HG03354 (cell line): ENCODE data around the gene NAT9.

Source experiments
- ATAC-seq: cut with Tn5 transposase; IDR thresholded peaks from one replicate; pipeline ENCODE4 v1.9.1; 2021; ENCODE audit warnings: mild to moderate bottlenecking; ENCODE audit not compliant: unreplicated experiment, poor library complexity, severe bottlenecking

NAT9 gene

GRCh38 chr17:74776044-74776962 lies at the start of gene NAT9:
NAT9 (minus strand) TSS chr17:74776345; CDS start chr17:74775698, 647 bp downstream.
- peak; percentile 74 for ATAC-seq

- ATAC-seq: no peak
Measured at GRCh38 chr17:74824961-74825627, 48.9 kb upstream of the NAT9 start.

DNA sequence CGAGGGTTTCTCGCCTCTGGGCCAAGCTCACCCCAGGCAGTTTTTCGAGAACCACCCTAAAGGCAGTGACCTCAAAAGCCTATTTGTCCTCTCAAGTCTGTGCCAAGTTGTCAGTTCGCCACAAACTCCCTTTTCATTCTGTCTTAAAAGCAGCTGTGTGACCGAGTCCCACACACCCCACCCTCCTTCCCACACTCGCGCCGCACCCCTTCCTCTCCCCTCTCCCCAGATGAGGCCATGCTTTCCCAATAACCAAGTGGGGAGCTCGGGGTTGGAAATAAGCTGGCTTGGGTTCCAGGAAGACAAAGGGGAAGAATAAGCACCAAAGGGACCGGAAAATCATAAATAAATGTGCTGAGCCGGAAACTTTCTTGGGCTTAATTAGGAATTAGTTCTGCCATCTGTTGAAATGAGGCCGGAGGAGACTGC lies 46.8 kb upstream of the NAT9 start:
- ATAC-seq: no peak

- no peak for ATAC-seq
Measured at GRCh38 chr17:74822335-74822938, 46.3 kb upstream of the NAT9 start.

- ATAC-seq: no peak
Measured at GRCh38 chr17:74821655-74822334, 45.6 kb upstream of the NAT9 start.

- no peak for ATAC-seq
Measured at GRCh38 chr17:74819801-74820436, 43.8 kb upstream of the NAT9 start.

GRCh38 chr17:74818291-74818938 lies 42.3 kb upstream of the NAT9 start:
- ATAC-seq: no peak

DNA sequence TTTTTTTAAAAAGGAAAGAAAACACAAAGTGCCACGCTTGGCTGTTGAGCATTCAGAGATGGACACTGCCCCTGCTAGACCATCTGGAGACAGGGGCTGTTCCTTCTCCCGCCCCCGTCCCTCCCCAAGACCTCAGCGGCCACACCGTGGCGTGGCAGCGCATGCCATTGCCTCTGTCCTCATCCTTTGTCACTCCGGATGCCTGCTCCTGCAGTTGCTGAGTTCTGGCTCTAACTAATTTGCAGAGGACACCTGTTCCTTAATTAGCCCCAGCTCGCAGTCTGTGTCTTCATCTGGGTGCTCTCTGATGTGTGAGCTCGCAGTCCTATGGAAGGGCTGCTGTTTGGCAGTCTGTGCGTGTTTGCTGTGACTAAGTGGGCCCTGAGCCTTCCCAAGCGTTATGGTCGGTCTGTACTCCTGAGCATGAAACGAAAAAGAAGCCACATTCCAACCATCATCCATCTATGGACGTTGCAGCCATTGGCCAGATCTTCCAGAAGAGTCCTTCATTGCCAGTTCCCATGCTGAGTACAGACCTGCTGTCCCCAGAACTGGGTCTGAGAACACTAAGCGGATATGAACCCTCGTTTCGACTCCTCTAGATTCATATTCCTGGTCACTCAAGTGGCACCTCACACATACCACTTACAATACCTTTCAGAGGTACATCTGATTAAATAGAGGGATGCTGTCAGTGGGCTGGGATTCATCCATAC lies 40.9 kb upstream of the NAT9 start:
- no peak for ATAC-seq

- ATAC-seq: no peak
Measured at GRCh38 chr17:74815550-74816370, 39.6 kb upstream of the NAT9 start.

GRCh38 chr17:74815067-74815466 lies 38.9 kb upstream of the NAT9 start:
- ATAC-seq: no peak

GRCh38 chr17:74814453-74814852 lies 38.3 kb upstream of the NAT9 start:
- ATAC-seq: no peak

DNA sequence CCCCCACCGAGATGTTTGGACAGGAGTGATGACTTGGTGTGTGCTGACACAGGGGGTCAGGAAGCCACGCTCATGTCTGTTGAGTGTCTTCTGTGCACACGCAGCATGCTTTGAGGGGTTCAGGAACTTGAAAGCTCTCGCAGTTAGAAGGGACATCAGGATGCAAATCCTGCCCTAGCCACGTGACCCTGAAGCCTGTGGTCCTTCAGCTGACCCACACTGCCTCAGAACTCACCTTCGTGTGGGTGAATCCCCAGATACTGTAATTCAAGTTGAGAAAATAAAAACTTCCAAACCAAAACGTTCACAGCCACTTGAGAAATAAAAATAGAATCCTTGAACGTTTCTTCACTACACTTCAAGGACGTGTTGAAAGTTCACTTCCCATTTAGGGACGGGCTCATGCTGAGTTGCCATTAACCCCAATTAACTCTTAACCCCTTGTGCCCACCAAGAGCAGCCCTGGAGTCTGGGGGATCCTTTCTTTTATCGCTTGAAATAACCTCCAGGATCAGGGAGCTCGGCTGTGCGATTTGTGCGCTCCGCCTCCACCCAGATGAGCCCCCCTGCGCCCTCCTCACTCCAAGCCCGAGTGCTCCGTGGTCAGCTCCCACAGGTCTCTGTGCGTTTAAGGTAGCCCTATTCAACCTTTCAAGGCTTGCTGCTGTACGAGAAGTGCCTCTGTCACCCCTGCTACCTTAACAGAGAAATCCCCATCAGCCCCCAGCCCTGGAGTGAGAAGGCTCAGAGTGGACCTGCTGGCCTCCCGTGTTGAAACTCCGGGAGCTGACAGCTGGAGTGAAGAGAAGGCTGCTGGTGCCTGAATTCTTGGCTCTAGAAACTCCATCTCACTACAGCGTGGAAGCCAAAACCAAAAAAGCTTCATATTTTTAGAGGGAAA lies 36.2 kb upstream of the NAT9 start:
- ATAC-seq: no peak

DNA sequence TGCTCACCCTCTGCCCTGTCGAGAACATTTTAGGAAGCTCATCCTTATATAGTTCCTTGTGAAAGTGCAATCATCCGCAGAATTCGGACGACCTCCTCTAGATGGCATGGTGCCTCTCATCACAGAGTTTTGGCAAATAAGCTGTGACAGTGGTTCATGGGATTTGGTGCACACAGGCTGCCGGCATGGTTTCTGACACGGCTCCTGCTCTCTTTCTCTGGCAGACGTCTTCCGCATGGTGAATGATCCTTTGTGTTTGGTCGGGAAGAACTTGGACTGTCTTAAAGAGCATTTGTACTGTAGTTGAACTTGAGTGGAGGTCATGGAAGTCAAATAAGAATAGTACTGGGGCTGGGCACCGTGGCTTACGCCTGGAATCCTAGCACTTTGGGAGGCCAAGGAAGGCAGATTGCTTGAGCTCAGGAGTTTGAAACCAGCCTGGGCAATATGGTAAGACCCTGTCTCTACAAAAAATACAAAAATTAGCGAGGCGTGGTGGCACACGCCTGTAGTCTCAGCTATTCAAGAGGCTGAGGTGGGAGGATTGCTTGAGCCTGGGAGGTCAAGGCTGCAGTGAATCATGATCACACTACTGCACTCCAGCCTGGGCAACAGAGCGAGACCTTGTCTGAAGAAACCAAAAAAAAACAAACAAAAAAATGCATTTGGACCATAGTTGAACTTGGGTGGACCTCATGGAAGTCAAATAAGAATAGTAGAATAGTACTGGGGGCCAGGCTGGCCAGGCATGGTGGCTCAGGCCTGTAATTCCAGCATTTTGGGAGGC lies 34.7 kb upstream of the NAT9 start:
- no peak for ATAC-seq

DNA sequence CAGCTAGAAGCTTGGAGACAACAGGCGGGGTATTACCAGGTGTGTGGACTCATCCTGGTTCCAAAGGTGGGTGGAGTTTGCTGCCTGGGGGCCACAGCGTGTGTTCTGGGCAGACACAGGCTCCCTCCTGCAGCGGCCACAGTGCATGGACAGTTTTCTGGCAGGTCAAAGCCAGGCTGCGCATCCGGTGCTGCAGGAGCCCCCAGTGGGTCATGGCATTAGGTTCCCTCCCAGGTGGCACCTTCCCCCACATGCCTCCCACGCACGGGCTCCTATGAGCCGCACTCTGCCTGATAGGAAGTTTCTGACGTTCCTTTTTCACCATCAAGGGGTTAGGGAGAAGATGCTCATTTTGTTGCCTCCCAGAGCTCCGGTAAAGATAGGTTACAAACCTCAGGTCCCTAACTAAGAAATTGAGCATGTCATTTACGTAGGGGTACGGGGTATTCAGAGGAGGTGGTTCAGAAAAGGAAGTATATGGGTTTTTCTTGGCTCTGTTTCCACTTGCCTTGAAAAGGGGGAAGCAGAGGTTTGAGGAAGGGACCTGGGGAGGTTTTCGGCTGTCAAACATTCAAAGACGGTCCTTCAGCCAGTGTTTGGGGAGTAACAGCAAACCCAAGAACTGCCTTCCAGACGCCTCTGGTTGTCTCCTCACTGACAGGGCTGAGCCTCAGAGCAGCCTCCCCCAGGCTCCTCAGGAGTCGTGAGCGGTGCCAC lies 32.7 kb upstream of the NAT9 start:
- no peak for ATAC-seq

DNA sequence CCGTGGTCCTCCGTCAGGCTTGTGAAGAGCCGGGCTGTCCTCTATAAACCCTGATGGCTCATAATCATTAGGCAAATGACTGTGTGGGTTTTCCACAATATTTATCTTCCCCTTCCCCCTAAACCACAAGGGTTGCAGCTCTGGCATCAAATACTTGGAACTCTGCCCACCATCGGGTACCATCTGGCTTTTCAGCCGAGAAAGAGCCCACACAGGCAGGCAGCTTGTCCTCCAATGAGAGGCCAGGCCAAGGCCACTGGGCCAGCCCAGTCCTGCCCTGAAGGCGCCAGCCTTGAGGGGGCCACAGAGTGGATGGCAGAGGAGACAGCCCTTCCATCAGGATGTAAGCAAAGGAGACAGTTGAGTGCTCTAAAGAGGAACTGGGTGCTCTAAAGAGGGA lies 31.8 kb upstream of the NAT9 start:
- ATAC-seq: no peak
